Rectal smooth muscle tissue (tissue), 1 donor: Measurements from ENCODE around the gene TOP3B.
A peak's percentile ranks its signal among the peaks of the same experiment; 100 is the strongest.

Experiments
- H3K27ac ChIP-seq: one replicate; pipeline ENCODE4 v1.7.0; 2013; ENCODE audit warnings: low read depth, low read length, inconsistent platforms
- H3K27me3 ChIP-seq: one replicate; pipeline ENCODE4 v1.7.0; 2013; ENCODE audit warnings: low read length; ENCODE audit not compliant: control insufficient read depth, insufficient read depth
- H3K36me3 ChIP-seq: one replicate; pipeline ENCODE4 v1.7.0; 2013; ENCODE audit warnings: low read length; ENCODE audit not compliant: control insufficient read depth, insufficient read depth
- H3K4me1 ChIP-seq: one replicate; pipeline ENCODE4 v1.7.0; 2013; ENCODE audit warnings: low read length; ENCODE audit not compliant: control insufficient read depth, insufficient read depth
- H3K4me3 ChIP-seq: one replicate; pipeline ENCODE4 v1.7.0; 2013; ENCODE audit warnings: low read length
- H3K9ac ChIP-seq: one replicate; pipeline ENCODE4 v1.7.0; 2013; ENCODE audit warnings: low read length

Gene TOP3B

DNA sequence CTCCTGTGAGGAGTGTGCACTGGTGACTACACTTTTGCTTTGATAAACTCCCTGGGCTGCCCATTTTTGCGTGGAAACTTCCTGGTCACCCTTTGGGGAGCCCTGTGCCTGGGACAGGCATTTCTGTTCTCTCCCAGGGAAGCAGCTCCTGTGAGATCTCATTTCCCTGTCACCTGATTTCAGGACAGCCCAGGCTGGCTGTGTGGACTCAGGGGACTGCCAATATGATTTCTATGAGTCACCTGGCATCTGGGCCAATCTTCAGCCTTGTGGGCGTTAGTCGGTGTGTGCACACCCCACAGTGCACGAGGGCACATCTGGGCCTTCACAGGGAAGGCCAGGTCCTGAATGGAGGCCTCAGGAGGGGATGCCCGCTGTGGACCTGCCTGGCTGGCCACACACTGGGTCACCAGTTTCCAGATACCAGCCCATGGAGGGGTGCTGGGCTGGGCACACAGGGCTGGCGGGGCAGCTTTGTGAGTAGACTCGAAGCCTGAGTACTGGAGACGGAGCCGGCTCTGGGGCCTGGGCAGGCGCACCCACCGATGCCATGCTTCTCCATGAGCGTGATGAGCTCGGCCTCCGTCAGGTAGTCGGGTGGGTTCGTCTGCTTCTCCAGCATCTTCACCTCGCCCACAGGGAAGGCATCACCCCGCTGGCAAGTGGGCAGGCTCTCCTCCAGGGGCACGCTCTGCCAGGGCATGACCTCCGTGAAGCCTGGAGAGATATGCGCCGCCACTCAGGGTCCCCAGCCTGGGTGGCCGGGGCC, 20.5 kb downstream of the TOP3B start:
- H3K27me3 ChIP-seq: no peaks in the 10 kb centered on the region
- H3K27ac ChIP-seq: no peak overlapping the region
- H3K4me3 ChIP-seq: no peak overlapping the region
- no peaks in the 10 kb centered on the region for H3K4me1 ChIP-seq
- peaks cover 38% of the 10 kb centered on the region for H3K36me3 ChIP-seq
- no peak overlapping the region for H3K9ac ChIP-seq

GRCh38 chr22:21961127-21961867, 21.3 kb downstream of the TOP3B start:
- Histone ChIP-seq H3K27ac (no peak overlapping the region), H3K27me3 (no peaks in the 10 kb centered on the region), H3K4me1 (no peaks in the 10 kb centered on the region), H3K9ac (no peak overlapping the region), H3K36me3 (peaks cover 32% of the 10 kb centered on the region), H3K4me3 (no peak overlapping the region)

DNA sequence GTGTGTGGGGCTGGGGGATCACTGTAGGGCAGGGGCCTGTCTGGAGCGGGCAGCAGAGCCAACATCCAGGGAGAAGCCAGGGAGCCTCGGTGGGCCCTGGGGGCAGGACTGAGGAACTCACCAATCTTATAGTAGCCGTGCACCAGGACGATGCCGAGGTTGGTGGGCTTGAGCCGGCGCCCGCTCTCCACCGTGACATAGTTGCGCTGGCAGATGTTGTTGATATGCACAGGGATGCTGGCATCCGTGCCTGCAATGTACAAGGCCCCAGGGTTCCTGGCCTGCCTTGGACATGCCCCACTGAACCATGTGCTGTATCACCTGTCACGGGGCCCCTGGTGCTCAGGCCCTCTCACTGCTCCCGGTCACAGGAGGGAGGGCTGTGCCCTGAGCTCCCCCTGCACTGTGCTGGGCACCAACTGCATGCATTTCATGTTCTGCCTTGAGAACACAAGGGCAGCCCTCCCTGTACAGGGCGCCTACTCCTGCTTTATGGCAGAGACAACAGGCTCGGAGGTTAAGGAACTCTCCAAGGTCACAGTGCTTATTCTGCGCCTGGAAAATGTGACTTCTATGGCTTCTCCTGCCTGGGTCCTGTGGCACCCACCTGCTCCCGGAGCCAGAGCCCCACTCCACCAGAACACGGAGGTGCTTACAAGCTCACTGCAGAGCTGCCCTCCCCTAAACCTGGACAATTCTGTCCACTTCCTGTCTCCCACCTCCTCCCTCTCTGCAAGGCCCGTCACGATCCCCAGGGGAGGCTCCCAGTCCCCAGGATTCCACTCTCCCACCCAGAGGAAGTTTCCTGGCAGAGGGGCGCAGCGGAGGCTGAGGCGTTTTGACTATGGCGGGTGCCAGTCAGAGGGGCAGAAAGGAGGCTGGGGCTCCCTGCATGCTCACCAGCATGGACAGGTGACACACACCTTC, 22.1 kb downstream of the TOP3B start:
- Histone ChIP-seq H3K9ac (no peak overlapping the region), H3K4me1 (no peaks in the 10 kb centered on the region), H3K27ac (no peak overlapping the region), H3K36me3 (peaks cover 32% of the 10 kb centered on the region), H3K27me3 (no peaks in the 10 kb centered on the region), H3K4me3 (no peak overlapping the region)

GRCh38 chr22:21959274-21960074, 23.1 kb downstream of the TOP3B start:
- peaks cover 25% of the 10 kb centered on the region for H3K36me3 ChIP-seq
- H3K4me3 ChIP-seq: no peak overlapping the region
- H3K27ac ChIP-seq: no peak overlapping the region
- H3K4me1 ChIP-seq: no peaks in the 10 kb centered on the region
- no peaks in the 10 kb centered on the region for H3K27me3 ChIP-seq
- no peak overlapping the region for H3K9ac ChIP-seq

DNA sequence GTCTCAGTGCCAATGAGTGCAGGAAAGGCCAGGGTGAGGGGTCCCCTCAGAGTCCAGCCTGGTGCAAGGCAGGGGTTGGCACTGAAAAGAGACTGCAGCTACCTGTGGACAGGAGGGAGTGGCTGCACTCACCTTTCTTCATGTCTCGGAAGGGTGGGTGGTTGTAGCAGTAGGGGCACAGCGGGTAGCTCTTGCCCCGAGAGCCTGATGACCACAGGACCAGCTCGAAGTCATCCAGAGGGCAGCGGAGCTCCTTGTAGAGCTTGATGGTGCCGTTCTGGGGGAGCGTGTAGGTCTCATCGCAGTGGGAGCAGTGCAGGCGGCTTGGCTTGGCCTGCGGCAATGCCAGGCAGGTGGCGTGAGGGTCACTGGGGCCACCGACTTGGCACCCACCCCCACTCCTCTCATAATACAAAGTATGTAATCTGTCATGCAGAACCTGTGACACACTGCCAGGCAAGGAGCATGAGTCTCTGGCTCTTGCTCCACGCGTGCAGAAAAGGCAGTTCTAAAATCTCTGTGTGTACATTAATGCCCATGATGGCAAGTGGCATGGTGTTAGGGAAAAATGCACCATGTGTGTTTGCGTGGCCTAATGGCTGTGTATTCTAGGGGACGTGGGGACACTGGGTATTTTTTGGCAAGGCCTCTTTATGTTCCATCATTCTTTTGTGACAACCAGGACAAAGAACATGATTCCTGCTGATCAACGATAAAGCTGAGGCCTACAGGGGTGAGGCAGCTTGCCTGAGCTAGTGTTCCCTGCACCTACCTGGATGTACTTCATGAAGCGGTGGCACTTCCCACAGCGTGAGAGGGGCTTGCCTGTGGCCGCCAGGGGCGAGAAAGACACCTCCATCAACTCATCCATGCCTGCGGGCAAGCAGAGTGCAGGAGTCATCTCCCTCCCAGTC, 24.0 kb downstream of the TOP3B start:
- H3K27me3 ChIP-seq: no peaks in the 10 kb centered on the region
- H3K9ac ChIP-seq: no peak overlapping the region
- no peaks in the 10 kb centered on the region for H3K4me1 ChIP-seq
- H3K36me3 ChIP-seq: peaks cover 18% of the 10 kb centered on the region
- no peak overlapping the region for H3K27ac ChIP-seq
- H3K4me3 ChIP-seq: no peak overlapping the region

DNA sequence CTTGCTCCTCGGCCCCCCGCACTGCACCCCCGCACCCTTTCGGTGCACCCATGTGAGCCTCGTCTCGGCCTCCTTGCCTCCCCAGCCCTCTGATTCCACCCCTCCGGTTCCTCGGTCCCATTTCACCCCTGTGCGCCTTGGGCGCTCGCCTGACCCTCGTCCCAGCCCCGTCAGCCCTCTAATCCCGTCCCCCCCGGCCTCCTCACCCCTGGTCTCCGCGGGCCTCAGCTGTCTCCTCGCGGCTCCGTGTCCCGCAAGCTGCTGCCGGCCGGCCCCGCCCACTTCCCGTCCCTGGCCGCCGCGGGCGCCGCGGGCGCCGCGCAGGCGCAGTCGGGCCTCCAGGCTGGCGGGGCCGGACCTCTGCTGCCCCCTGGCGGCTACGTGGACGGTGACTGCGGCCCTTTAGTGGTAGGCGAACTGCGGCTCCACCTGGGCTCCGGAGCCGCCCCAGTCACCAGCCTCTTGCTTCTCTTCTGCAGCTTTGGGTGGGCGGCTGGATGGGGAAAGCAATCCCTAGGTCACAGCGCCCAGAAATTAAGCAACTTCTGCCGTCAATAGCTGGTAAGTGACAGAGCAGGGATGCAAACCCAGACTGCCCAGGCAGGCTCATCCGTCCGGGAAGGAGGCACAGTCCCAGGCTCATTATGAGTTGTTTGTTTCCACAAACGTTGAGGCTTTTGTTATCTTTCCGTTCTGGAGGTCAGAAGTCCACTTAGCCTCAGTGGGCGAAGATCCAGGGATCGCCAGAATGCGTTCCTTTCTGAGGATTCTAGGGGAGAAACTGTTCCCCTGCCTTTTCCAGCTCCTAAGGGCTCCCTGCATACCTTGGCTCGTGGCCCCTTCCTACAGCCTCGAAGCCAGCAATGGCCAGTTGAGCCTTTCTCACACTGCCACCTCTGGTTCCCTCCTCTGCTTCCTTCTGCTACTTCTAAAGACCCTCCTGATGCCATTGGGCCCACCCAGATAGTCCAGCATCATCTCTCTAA, 29.7 kb downstream of the TOP3B start, which contains the start of gene PPM1F:
Gene PPM1F (minus strand): TSS at position 263 of the 986 bp plus-strand sequence. CDS start 6,800 bp downstream, outside the sequence.
- peaks cover 2% of the 10 kb centered on the region for H3K36me3 ChIP-seq
- H3K4me3 ChIP-seq: peak within 1 kb of the TSS; percentile 93
- H3K9ac ChIP-seq: peak within 1 kb of the TSS; percentile 68
- H3K4me1 ChIP-seq: peaks cover 4% of the 10 kb centered on the region
- peak within 1 kb of the TSS; percentile 61 for H3K27ac ChIP-seq
- no peaks in the 10 kb centered on the region for H3K27me3 ChIP-seq

DNA sequence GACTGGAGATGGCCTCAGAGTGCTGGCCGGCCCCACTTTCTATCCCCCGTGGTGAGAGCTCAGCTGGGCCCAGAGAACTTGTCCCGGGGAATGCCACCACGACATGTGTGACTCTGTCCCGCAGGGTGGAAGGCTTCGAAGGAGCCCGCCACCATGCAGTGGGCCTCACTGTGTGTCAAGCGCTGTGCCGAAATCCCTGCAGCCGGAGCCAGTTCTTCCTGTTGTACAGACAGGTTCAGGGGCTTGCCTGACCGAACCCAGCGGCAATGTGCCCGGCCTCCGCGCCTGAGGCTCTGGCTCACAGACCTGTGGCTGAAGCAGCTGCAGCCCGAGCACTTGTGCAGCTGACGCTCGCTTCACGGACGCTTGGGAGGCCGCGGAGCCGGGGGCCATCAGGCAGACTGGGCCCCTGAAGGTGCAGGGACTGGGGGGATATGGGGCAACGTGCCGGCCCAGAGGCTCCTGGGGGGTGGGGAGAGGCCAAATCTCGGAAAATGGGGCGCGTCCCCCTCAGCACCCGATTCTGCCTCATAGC, 30.6 kb downstream of the TOP3B start:
- H3K27me3 ChIP-seq: no peaks in the 10 kb centered on the region
- peak overlapping the region; percentile 93 for H3K4me3 ChIP-seq
- peaks cover 2% of the 10 kb centered on the region for H3K36me3 ChIP-seq
- H3K27ac ChIP-seq: peak overlapping the region; percentile 61
- H3K4me1 ChIP-seq: peaks cover 4% of the 10 kb centered on the region
- H3K9ac ChIP-seq: no peak overlapping the region

GRCh38 chr22:21951062-21951461, 31.5 kb downstream of the TOP3B start:
- Histone ChIP-seq H3K4me3 (no peak overlapping the region), H3K27ac (no peak overlapping the region), H3K36me3 (peaks cover 2% of the 10 kb centered on the region), H3K9ac (no peak overlapping the region), H3K4me1 (peaks cover 7% of the 10 kb centered on the region), H3K27me3 (no peaks in the 10 kb centered on the region)

DNA sequence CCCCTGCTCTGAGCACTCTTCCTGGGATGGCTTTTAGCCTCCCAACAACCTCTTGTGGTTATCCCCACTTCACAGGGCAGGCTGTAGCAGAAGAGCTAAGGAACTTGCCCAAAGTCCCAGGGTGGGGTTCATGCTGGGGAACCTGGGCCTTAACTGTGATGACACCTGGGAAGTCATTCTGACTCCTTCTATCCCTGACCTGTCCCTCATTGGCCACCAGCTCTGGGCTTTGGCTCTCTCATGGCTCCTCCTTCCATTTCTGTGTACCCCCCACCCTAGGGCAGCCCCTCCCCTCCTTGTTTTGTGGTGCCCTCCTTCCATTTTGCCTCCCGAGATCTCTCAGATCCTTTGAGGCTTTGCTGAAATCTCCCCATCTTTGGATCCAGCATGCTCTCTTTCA, 32.6 kb downstream of the TOP3B start:
- Histone ChIP-seq H3K4me3 (no peak overlapping the region), H3K27me3 (no peaks in the 10 kb centered on the region), H3K36me3 (peaks cover 11% of the 10 kb centered on the region), H3K27ac (no peak overlapping the region), H3K4me1 (peaks cover 7% of the 10 kb centered on the region), H3K9ac (no peak overlapping the region)

- Histone ChIP-seq H3K27ac (no peak overlapping the region), H3K4me3 (no peak overlapping the region), H3K36me3 (peaks cover 13% of the 10 kb centered on the region), H3K4me1 (peaks cover 7% of the 10 kb centered on the region), H3K9ac (no peak overlapping the region), H3K27me3 (no peaks in the 10 kb centered on the region)
Observed at GRCh38 chr22:21949569-21949918, 33.0 kb downstream of the TOP3B start.
